K562 (cell line): Measurements from ENCODE around the gene PHC3. TPM values are rescaled to one million over a fixed set of nuclear protein-coding genes. Genes with fewer than 3 reads are reported as not detected.

Experiments
- ATF7 ChIP-seq: fragments of 450-650 bp; IDR thresholded peaks from 2 replicates; pipeline ENCODE4 v1.7.1; 2014; ENCODE audit warnings: mild to moderate bottlenecking, moderate library complexity
- BACH1 ChIP-seq: fragments of 200-800 bp; sonication (Bioruptor generic); IDR thresholded peaks from 2 replicates; pipeline ENCODE4 v1.6.1; 2016; ENCODE audit warnings: missing genetic modification characterization, missing compliant biosample characterization
- BCL6 ChIP-seq: fragments of 250-450 bp; sonication (Bioruptor Pico); IDR thresholded peaks from 2 replicates; pipeline ENCODE4 v1.4.0; 2020
- CSDE1 ChIP-seq, 2 experiments: fragments of 450-650 bp; IDR thresholded peaks; 2 replicates each; pipeline ENCODE4 v1.6.1; 2016; ENCODE audit warnings: mild to moderate bottlenecking in 1 of 2
- DACH1 ChIP-seq: fragments of 450-650 bp; IDR thresholded peaks from 2 replicates; pipeline ENCODE4 v1.6.1; 2018; ENCODE audit not compliant: partially characterized antibody
- HNRNPL ChIP-seq: fragments of 200-400 bp; formaldehyde crosslinking; IDR thresholded peaks from 2 replicates; pipeline ENCODE4 v1.6.1; 2017; ENCODE audit warnings: low read depth, mild to moderate bottlenecking, low read length
- HNRNPLL ChIP-seq: fragments of 200-400 bp; formaldehyde crosslinking; IDR thresholded peaks from 2 replicates; pipeline ENCODE4 v1.6.1; 2017; ENCODE audit warnings: low read length, low read depth, mild to moderate bottlenecking; ENCODE audit not compliant: poor library complexity, severe bottlenecking
- ID3 ChIP-seq, 2 experiments: fragments of 250-450 bp in 1 of 2; fragments of 450-650 bp in 1 of 2; sonication (Bioruptor Pico) in 1 of 2; IDR thresholded peaks; 2 replicates each; pipeline versions ENCODE4 v1.6.1 to v1.8.0; 2016 to 2021; ENCODE audit warnings: mild to moderate bottlenecking in 2 of 2, moderate library complexity in 2 of 2, missing compliant biosample characterization in 1 of 2, missing genetic modification characterization in 1 of 2
- NCOA4 ChIP-seq: fragments of 450-650 bp; IDR thresholded peaks from 2 replicates; pipeline ENCODE4 v1.6.1; 2018; ENCODE audit warnings: mild to moderate bottlenecking; ENCODE audit not compliant: partially characterized antibody
- POLR2G ChIP-seq: fragments of 200-400 bp; formaldehyde crosslinking; IDR thresholded peaks from 2 replicates; pipeline ENCODE4 v1.6.1; 2017; ENCODE audit warnings: low read depth, mild to moderate bottlenecking, antibody characterized with exemption, low read length, moderate library complexity
- PTTG1 ChIP-seq: fragments of 450-650 bp; IDR thresholded peaks from 2 replicates; pipeline ENCODE4 v1.6.1; 2016; ENCODE audit warnings: low read depth, mild to moderate bottlenecking, missing genetic modification characterization, missing compliant biosample characterization
- PURB ChIP-seq: sonication (generic); formaldehyde crosslinking; IDR thresholded peaks from 2 replicates; pipeline ENCODE4 v1.9.0; 2021; ENCODE audit warnings: low read depth, mild to moderate bottlenecking, missing genetic modification reagents
- RB1 ChIP-seq: fragments of 450-650 bp; IDR thresholded peaks from 2 replicates; pipeline ENCODE4 v1.6.1; 2017; ENCODE audit warnings: low read depth, mild to moderate bottlenecking
- RHOXF2B ChIP-seq: fragments of 250-450 bp; sonication (Bioruptor Pico); conservative IDR thresholded peaks from 2 replicates; pipeline ENCODE4 v1.5.1; 2021
- SMAD1 ChIP-seq: fragments of 150-350 bp; IDR thresholded peaks from 2 replicates; pipeline ENCODE4 v1.6.1; 2014; ENCODE audit warnings: low read length, low read depth; ENCODE audit not compliant: partially characterized antibody
- STAT6 ChIP-seq: sonication (generic); formaldehyde crosslinking; IDR thresholded peaks from 2 replicates; pipeline ENCODE4 v1.8.1; 2023; ENCODE audit warnings: mild to moderate bottlenecking, missing genetic modification reagents
- ZEB2 ChIP-seq: fragments of 450-650 bp; IDR thresholded peaks from 2 replicates; pipeline ENCODE4 v1.6.1; 2016
- ZFP30 ChIP-seq: fragments of 250-450 bp; sonication (Bioruptor Pico); IDR thresholded peaks from 2 replicates; pipeline ENCODE4 v1.8.0; 2022; ENCODE audit warnings: moderate library complexity, mild to moderate bottlenecking, inconsistent platforms, borderline replicate concordance
- ZNF592 ChIP-seq: fragments of 450-650 bp; IDR thresholded peaks from 2 replicates; pipeline ENCODE4 v1.6.1; 2017; ENCODE audit warnings: antibody characterized with exemption, mild to moderate bottlenecking
- polyA plus RNA-seq, 8 experiments: library from polyadenylated mRNA; depleted of rRNA in 4 of 8; stranded (reverse) in 5 of 8; unstranded in 3 of 8; fragments of >200 nt; fragmentation: Nextera tagmentation in 2 of 8; fragmentation: Illumina TruSeq in 1 of 8; extraction: Ambion mirVana in 2 of 8; extraction: Trizol in 1 of 8; gene quantifications; 2 replicates each; pipeline versions ENCODE4 v1.2.1 to v1.2.3, GENCODE V29; 2011 to 2014; ENCODE audit warnings: inconsistent platforms in 1 of 8, missing spikeins in 1 of 8
- total RNA-seq, 7 experiments: library from RNA; depleted of rRNA in 6 of 7; stranded (reverse); fragments of >200 nt in 6 of 7; fragmentation: Illumina TruSeq in 2 of 7; extraction: Trizol in 2 of 7; gene quantifications; 2 replicates each; pipeline versions ENCODE4 v1.2.1 to v1.2.3, GENCODE V29; 2011 to 2021; ENCODE audit warnings: low replicate concordance in 1 of 7

The PHC3 gene
- total and polyA plus RNA-seq, 9 of the 15 experiments (the other 6 are each of a cell fraction or from before 2014, with no cell fraction given): 3.1 to 21.6 (median 10.5) TPM

GRCh38 chr3:170144437-170144843 lies 37.1 kb downstream of the PHC3 start (continued):
- TF ChIP-seq ZFP30 (CRISPR knock-in tag) (no peak), POLR2G (no peak), HNRNPL (no peak), RHOXF2B (no peak), BCL6 (CRISPR knock-in tag) (no peak), CSDE1 (IDR thresholded peaks at IDR 0.05) (no peak), SMAD1 (no peak), NCOA4 (no peak), DACH1 (no peak), PTTG1 (tag) (no peak), PURB (no peak), ZNF592 (0 out of 2 replicates have a peak, but pooled peaks have one; percentile 30), HNRNPLL (no peak), ZEB2 (no peak), STAT6 (CRISPR knock-in tag) (no peak), RB1 (no peak), ATF7 (no peak), ID3 (CRISPR knock-in tag; IDR thresholded peaks at IDR 0.05) (no peak), ID3 (tag; IDR thresholded peaks at IDR 0.05) (no peak), BACH1 (peak; percentile 40; the same call in 1 of the 2 replicates)
